GM12801 (cell line): ENCODE data around the gene CISH.

ENCODE experiments used
- TF ChIP-seq, protein P1 (sequence below): IDR thresholded peaks from one replicate; pipeline ENCODE4 v1.5.1; 2011; ENCODE audit warnings: control low read depth; ENCODE audit not compliant: insufficient read length; ENCODE audit errors: extremely low read depth

The CISH gene

DNA sequence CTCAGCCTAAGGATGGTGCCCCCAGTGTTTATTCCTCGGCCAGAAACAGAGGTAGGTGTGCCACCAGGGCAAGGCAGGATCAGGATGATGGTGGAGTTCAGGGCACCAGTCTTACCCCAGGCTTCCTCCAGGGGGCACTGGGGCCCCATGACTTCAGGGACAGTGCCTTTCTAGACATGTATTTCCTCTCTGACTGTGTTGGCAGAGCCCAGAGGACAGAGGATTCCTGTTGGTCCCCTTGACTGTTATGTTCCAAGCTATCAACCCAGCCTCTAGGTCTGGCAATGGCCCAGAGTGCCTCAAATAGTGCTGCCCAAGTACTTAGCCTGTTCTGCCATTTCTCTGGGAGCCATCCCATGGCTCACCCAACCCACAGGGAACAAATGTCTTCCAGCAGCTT lies 39.4 kb downstream of the CISH start:
- TF ChIP-seq, protein P1, sequence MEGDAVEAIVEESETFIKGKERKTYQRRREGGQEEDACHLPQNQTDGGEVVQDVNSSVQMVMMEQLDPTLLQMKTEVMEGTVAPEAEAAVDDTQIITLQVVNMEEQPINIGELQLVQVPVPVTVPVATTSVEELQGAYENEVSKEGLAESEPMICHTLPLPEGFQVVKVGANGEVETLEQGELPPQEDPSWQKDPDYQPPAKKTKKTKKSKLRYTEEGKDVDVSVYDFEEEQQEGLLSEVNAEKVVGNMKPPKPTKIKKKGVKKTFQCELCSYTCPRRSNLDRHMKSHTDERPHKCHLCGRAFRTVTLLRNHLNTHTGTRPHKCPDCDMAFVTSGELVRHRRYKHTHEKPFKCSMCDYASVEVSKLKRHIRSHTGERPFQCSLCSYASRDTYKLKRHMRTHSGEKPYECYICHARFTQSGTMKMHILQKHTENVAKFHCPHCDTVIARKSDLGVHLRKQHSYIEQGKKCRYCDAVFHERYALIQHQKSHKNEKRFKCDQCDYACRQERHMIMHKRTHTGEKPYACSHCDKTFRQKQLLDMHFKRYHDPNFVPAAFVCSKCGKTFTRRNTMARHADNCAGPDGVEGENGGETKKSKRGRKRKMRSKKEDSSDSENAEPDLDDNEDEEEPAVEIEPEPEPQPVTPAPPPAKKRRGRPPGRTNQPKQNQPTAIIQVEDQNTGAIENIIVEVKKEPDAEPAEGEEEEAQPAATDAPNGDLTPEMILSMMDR, result no peak

DNA sequence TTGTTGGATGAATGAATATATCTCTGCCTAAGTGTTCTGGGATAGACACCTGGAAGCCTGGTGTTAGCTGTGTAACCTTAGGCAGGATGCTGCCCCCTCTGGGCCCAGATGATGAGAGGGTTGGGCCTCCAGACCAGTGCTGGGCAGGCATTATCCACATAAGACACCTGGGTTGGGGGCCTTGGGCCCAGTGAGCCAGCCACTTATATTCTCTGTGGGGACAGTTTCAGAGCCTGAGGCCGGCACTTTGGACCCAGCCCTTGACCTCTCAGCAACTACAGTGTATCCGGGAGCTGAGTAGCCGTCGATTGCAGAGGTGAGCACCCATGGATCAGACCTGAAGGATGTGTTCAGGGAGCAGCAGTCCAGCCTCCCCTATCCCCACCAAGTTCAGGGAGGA lies 40.1 kb downstream of the CISH start:
- TF ChIP-seq, protein P1, result no peak

DNA sequence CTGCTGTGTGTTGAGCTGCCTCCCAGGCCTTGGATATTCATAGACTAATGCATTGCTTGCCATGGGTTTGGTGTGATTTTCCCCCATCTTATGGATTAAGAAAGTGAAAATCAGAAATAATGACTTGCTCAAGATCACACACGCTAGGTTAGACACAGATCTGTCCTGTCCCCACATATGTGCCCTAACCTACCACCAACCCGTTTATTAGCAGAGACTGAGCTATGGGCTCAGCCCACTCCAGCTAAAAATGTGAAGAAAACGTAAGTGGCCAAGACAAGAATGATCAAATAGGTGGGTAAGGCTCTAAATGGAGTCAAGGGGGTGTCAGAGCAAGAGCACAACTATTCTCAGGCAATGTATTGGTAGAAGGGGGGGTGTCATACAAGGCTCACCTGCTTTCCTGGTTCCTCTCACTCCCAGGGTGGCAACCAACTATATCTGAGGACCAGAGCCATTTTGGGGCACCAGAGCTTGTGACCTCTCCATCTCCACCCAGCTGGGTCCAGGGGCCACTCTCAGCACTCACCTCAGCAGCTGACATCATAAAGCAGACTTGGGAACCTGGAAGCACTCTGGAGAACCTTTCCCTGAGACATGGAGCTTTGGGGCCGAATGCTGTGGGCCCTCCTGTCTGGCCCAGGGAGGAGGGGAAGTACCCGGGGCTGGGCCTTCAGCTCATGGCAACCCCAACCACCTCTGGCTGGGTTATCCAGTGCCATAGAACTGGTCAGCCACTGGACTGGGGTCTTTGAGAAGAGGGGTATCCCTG lies 40.9 kb downstream of the CISH start:
- TF ChIP-seq, protein P1, result no peak

DNA sequence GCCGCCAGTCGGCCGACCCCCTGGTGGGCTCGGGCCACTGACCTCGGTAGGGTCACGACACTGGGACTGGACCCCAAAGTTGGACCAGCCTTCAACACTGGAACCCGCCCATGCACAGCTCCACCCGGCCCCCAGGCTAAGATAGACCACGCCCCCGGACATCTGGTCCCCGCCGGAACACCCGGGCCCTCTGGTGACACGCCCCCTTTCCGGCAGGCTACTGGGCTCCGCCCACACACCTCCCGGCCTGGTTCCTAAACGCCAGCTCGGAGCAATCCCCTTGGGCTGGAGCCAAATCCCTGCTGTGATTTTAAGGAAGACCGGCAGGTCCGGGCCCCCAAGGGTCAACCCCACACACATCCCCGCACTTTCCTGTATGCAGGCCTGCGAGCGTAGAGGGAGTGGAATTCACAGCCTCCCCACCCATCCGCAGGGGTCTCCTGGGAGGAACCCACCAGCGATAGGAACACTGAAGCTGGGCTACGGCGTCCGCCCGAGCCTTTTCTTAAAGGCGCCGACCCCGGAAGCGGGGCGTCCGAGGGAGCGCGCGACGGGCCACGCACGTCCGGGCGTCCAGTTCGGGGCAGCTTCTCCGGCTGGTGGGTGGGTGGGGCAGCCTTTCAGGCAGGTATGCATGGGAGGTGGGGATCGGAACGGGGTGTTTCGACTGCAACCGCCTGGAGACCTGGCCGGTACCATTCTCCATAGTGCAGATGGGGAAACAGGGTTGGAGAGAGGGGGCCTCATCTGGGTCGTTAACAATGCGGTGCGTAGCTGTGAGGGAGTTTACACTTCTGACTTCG lies 42.4 kb downstream of the CISH start, which contains the start of gene HEMK1:
HEMK1 (plus strand) TSS at position 576 of the 803 bp plus-strand sequence. CDS start 1,583 bp downstream, outside the sequence.
- TF ChIP-seq, protein P1, result no peak

DNA sequence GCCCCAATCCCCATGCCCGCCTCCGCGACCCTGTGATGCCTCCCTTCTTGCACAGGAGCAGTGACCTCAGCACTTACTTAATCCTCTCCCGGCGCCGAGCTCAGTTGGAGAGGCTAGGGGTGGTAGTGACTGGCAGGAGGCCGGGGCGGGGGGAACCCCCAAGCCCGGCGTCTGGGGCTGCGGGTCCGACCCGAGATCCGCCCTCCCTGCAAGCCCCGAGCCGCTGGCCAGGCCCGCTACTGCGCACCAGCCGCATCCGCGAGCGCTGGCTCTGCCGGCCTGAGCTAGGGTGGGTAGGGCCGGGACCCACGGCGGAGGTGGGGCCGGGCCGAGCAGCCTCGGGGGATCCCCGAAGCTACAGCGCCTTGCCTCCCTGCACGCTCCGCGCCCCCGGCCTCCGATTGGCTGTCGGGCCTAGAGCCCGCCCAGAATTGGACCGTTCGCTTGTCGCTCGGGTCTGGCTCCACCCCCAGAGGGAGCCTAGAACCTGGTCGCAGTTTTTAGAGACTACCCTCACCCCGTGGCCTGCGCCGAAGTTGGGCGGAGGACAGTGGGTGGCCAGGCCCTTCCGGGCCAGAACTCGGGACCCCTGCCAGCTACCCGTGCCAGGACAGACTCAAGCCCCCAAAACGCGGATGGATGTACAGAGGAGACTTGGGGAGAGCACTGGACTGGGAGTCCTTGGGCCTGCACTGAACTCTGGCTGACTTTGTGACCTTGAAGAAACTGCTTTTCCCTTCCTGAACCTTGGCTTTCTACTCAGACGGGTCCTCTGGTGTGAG lies 44.0 kb downstream of the CISH start, which contains the start of gene C3orf18:
C3orf18 (minus strand) TSS at position 362 of the 782 bp plus-strand sequence. CDS start 2,048 bp downstream, outside the sequence.
- TF ChIP-seq, protein P1, result no peak

DNA sequence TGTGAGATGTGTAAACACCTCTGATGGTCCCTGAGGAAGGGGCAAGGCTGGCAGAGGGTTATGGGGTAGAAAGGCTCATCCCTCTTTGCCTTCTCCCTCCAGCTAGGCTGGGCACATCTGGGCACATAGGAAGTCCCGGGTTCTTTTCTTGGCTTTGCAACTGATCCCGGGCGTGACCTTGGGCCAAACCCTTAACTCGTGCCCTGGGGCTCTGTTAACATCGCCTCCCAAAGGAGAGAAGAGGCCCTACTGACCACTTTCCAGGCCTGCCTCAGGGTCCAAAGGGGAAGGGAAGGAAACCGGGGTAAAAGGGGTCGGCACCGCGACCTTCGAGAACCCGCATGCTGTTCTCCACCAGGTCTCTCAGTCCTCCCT lies 44.6 kb downstream of the CISH start:
- TF ChIP-seq, protein P1, result no peak

DNA sequence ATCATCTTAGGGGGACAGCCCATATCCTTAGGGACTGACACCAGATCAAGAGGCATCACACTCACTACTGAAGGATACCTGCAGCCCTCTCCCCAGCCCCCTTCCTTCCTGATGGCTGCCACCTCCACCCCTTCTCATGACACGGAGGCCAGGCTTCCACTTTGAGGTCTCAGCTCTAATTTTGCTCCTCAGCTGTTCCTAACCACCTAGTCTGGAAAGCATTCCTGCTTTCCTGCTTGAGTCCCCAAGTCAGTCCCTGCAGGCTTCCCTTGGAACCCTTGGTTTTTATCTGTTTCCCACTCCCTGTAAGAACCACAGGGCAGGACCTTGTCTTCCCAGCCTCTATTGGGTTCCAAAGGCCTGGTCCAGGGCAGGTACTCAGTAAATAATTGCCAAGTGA lies 47.3 kb downstream of the CISH start:
- TF ChIP-seq, protein P1, result no peak
